HUES64 (cell line): ENCODE results near the gene TOP3A.
A peak's percentile ranks its signal among the peaks of the same experiment; 100 is the strongest.

Experiments
- H3K27ac ChIP-seq: 2 replicates; pipeline ENCODE4 v1.7.0; 2013; ENCODE audit warnings: low read depth, low read length, inconsistent platforms
- H3K27me3 ChIP-seq: 2 replicates; pipeline ENCODE4 v1.6.1; 2013; ENCODE audit warnings: mild to moderate bottlenecking, low read length; ENCODE audit not compliant: insufficient read depth
- H3K36me3 ChIP-seq: 2 replicates; pipeline ENCODE4 v1.6.1; 2013; ENCODE audit warnings: mild to moderate bottlenecking, low read length; ENCODE audit not compliant: insufficient read depth
- H3K4me1 ChIP-seq: 2 replicates; pipeline ENCODE4 v1.6.1; 2013; ENCODE audit warnings: mild to moderate bottlenecking, low read length, moderate library complexity; ENCODE audit not compliant: insufficient read depth
- H3K4me3 ChIP-seq: 2 replicates; pipeline ENCODE4 v1.5.1; 2013; ENCODE audit warnings: mild to moderate bottlenecking, low read length, moderate library complexity
- H3K9ac ChIP-seq: 2 replicates; pipeline ENCODE4 v1.6.1; 2013; ENCODE audit warnings: mild to moderate bottlenecking, low read depth, low read length
- H3K9me3 ChIP-seq: 2 replicates; pipeline ENCODE4 v1.6.1; 2013; ENCODE audit warnings: low read depth, low read length; ENCODE audit not compliant: insufficient read depth
- WGBS: fragments of 150-250, 120-280 bp; methylation state at CpG from one replicate; pipeline ENCODE4 v1.1.7; 2013; ENCODE audit warnings: missing lambda C conversion rate; 5-methylcytosine and 5-hydroxymethylcytosine counted together

TOP3A gene

DNA sequence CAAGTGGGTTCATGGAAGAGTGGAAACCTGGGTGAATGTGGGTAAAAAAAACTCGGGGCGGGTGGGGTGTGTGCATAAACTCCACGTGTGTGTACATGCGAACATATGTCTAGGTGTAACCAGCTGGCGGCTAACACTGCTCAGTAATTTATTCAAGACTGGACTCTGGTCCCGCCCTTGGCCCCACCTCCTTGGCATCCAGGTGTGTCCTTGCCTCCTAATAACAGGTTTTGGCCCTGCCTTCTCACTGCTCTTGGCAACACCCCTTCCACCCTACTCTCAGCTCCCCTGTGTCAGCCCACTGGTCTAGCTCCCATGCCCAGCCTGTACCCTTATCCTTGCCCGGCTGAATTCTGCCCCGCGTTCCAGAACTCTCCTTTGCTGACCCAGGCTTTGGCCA is 64.5 kb downstream of the TOP3A start:
- Histone ChIP-seq H3K9me3 (no peaks in the 10 kb centered on the region), H3K27me3 (no peaks in the 10 kb centered on the region), H3K9ac (no peak overlapping the region), H3K4me3 (no peak overlapping the region), H3K4me1 (0 out of 2 replicates have a peak, but pooled peaks cover 5% of the 10 kb centered on the region), H3K36me3 (peaks cover 81% of the 10 kb centered on the region), H3K27ac (no peak overlapping the region)
- 95% methylated on average over 9 of the region's 9 CpGs for WGBS

DNA sequence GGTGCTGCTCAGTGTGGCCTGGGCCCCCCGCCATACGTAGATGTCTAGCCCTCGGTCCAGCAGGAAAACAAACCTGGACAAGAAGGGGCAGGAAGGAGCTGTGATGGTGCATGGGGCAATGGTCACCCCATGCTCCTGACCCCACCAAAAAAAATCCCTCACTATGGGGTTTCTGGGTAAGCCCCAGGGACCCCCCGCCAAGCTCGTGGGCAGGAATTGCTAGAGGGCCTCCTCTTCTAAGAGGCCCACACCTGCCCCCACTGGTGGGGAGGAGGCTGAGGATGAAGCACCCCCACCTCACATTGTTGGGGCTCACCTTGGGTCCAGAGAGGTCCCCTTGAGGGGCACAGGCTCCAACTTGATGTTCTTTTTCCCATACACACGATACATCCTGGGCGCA is 66.0 kb downstream of the TOP3A start:
- no peak overlapping the region for H3K27ac ChIP-seq
- H3K4me1 ChIP-seq: 0 out of 2 replicates have a peak, but pooled peaks cover 5% of the 10 kb centered on the region
- H3K36me3 ChIP-seq: peaks cover 76% of the 10 kb centered on the region
- 97% methylated on average over 7 of the region's 7 CpGs for WGBS
- no peaks in the 10 kb centered on the region for H3K27me3 ChIP-seq
- H3K9ac ChIP-seq: no peak overlapping the region
- no peak overlapping the region for H3K4me3 ChIP-seq
- H3K9me3 ChIP-seq: no peaks in the 10 kb centered on the region

DNA sequence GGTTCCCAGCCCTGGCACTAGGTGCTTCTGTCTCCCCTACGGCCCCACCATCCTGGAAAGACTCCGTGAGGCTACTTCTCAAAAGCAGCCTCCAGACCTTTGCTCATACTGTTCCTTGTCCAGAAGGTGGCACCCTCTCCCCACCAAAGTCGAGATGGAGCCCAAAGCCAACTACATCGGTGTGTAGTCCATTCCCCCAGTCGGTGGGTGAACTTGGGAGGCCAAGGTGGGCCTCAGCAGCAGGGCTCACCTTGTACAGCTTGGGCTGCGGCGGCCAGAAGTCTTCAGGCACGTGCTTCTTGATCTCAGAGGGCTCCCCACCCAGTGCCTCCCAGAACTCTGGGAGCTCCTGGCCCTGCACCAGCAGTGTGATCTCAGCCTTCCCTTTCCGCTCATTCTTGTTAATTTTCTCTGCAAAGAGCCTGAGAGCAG is 66.5 kb downstream of the TOP3A start:
- Histone ChIP-seq H3K9me3 (no peaks in the 10 kb centered on the region), H3K9ac (no peak overlapping the region), H3K27ac (no peak overlapping the region; the same call in 1 of the 2 replicates), H3K27me3 (no peaks in the 10 kb centered on the region), H3K4me1 (0 out of 2 replicates have a peak, but pooled peaks cover 5% of the 10 kb centered on the region), H3K36me3 (peaks cover 76% of the 10 kb centered on the region), H3K4me3 (no peak overlapping the region)
- 55% methylated on average over 9 of the region's 9 CpGs for WGBS

DNA sequence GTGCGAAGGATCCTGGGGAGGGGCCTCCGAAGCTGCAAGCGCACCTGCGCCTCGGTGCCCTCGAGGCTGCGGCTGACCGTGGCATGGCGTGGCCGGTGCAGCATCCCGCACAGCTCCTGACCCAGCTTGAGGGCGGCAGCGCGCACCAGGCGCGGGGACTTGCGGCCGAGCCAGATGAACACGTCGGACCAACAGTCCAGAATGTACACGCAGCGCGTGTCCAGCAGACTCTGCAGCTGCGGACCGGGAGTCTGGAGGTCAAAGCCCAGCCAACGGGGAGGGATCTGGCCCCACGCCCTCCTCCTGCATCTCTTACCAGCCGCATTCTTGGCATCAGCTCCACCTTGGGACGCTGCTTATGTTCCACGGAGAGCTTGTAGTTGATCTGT is 67.2 kb downstream of the TOP3A start:
- peak overlapping the region; percentile 54; the same call in 1 of the 2 replicates for H3K27ac ChIP-seq
- peak overlapping the region; percentile 65; the same call in 1 of the 2 replicates for H3K4me3 ChIP-seq
- H3K9ac ChIP-seq: no peak overlapping the region
- WGBS: 89% methylated on average over 30 of the region's 30 CpGs
- H3K4me1 ChIP-seq: 0 out of 2 replicates have a peak, but pooled peaks cover 5% of the 10 kb centered on the region
- H3K36me3 ChIP-seq: peaks cover 74% of the 10 kb centered on the region
- H3K9me3 ChIP-seq: no peaks in the 10 kb centered on the region
- no peaks in the 10 kb centered on the region for H3K27me3 ChIP-seq

DNA sequence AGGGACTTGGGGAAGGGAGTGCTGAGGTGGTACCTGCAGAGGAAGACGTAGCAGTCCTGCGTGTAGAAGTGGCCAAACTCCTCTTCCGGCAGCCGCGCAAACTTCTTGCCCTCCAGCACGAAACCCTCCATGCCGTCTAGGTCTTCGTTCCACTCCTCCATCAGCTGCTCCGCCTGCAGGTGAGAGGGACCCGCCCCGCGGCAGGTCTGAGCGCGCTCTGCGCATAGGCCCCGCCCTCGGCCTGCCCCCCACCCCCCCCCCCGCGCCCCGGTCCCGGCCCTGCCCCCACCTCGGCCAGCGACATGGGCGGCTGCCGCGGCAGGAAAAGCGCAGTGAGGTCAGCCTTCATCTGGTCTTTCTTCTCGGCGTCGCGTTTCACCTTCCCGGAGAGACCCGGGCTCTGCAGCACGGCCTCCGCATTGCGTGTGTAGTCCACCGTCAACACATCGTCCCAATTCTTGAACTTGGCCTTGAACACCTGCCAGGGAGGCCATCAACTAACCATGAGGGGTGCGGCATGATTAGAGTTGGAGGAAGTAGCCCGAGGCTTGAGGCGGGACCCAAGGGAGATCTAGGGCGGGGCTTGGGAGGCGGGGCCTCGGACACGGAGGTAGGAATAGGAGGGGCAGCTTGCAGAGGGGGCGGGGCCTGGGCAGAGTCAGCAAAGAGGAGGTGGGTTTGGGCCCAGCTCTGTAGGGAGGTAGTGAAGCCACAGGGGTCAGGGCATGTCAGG is 67.7 kb downstream of the TOP3A start:
- peak overlapping the region; percentile 80 for H3K9ac ChIP-seq
- 11% methylated on average over 36 of the region's 46 CpGs for WGBS
- H3K4me1 ChIP-seq: 0 out of 2 replicates have a peak, but pooled peaks cover 5% of the 10 kb centered on the region
- peak overlapping the region; percentile 96; the same call in 1 of the 2 replicates for H3K27ac ChIP-seq
- H3K36me3 ChIP-seq: peaks cover 74% of the 10 kb centered on the region
- H3K27me3 ChIP-seq: no peaks in the 10 kb centered on the region
- no peaks in the 10 kb centered on the region for H3K9me3 ChIP-seq
- H3K4me3 ChIP-seq: peak overlapping the region; percentile 65

DNA sequence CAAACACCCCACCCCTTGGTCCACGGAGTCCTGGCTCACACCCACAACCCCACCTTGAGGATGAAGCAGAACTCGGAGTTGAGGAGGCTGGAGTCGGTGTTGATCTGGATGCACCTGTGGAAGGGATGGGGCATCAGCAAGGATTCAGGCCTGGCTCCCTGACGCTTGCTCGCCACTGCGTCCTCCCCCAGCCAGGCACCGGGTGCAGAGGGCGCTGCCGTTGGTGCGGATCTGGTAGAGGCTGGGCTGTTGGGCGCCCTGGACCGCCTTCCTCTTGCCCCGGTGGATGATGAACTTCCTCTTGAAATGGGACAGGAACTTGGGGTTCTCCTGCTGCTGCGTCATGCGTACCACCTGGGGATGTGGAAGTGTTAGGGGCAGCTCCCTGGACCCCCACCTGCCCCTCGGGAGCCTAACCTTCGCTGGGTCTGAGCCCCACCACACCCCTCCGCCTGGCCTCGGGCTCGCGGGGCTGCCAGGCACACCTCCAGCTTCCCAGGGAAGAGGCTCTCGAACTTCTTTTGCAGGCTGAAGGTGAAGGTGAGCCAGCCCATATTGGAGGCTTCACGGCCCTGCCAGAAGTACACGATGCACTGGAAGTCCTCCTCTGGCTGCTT is 68.6 kb downstream of the TOP3A start:
- Histone ChIP-seq H3K9ac (peak overlapping the region; percentile 56), H3K36me3 (peaks cover 74% of the 10 kb centered on the region), H3K9me3 (no peaks in the 10 kb centered on the region), H3K27ac (no peak overlapping the region), H3K4me3 (peak overlapping the region; percentile 65), H3K4me1 (0 out of 2 replicates have a peak, but pooled peaks cover 5% of the 10 kb centered on the region), H3K27me3 (no peaks in the 10 kb centered on the region)
- 93% methylated on average over 23 of the region's 24 CpGs for WGBS

DNA sequence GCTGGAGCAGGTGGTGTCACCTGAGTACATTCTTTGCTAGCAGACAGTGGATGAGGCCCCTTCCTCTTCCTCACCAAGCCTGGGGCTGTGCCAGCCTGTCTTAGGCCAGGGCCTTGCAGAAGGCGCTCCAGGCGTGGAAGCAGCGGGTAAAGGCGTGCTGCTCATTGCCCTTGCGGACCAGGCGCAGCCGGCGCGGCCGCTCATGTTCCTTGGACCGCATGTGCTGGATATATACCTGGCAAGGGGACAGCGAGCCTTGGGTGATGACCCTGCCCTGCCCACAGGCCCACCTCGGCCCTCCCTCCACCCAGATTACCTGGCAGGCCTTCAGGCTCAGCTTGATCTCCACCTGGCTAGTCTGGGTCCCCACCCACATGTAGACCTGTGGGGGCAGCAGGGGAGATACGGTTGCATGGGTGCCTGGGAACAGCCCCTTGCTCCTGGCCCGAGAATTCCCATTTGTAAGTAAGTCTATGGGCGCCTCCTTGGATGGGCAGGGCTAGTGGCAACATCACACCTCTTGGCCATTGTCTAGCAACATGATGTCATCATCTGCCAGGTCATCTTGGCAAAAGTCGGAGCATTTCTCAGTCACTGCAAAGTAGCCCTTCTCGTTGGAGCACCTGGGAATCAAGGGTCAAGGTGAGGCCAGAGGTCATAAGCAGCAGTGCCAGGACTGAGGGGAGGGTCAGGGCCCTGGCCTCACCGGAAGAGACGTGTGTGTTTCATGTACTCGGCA is 69.6 kb downstream of the TOP3A start:
- no peak overlapping the region for H3K27ac ChIP-seq
- peaks cover 73% of the 10 kb centered on the region for H3K36me3 ChIP-seq
- 0 out of 2 replicates have a peak, but pooled peaks cover 5% of the 10 kb centered on the region for H3K4me1 ChIP-seq
- no peak overlapping the region for H3K9ac ChIP-seq
- no peaks in the 10 kb centered on the region for H3K27me3 ChIP-seq
- no peaks in the 10 kb centered on the region for H3K9me3 ChIP-seq
- no peak overlapping the region for H3K4me3 ChIP-seq
- WGBS: 93% methylated on average over 21 of the region's 21 CpGs

DNA sequence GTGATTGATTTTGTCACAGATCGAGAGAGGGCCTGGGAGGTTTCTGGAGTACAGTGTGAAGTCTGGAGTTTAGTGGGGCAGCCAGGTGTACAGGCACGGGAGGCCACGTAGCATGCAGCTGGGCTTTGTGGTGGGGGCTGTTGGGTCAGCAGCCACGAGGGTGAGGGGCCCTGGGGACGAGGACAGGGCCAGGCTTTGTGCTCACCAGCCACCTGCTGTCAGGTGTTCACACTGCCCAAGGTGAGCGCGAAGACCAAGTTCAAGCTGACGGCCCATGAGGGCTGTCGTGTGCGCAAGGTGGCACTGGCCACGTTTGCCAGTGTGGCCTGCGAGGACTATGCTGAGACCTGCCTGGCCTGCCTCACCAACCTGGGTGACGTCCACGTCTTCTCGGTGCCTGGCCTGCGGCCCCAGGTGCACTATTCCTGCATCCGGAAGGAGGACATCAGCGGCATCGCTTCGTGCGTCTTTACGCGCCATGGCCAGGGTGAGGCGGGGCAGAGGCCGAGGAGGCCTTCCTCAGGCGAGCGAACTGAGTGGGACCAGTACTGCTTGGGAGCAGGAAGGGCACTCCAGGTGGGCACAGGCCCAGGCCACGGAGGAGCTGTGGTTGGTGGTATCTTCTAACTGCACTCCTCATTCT is 73.4 kb downstream of the TOP3A start:
- no peak overlapping the region for H3K4me3 ChIP-seq
- peaks cover 88% of the 10 kb centered on the region for H3K36me3 ChIP-seq
- H3K4me1 ChIP-seq: no peaks in the 10 kb centered on the region
- no peak overlapping the region for H3K9ac ChIP-seq
- 91% methylated on average over 28 of the region's 28 CpGs for WGBS
- H3K9me3 ChIP-seq: no peaks in the 10 kb centered on the region
- no peak overlapping the region for H3K27ac ChIP-seq
- H3K27me3 ChIP-seq: no peaks in the 10 kb centered on the region

DNA sequence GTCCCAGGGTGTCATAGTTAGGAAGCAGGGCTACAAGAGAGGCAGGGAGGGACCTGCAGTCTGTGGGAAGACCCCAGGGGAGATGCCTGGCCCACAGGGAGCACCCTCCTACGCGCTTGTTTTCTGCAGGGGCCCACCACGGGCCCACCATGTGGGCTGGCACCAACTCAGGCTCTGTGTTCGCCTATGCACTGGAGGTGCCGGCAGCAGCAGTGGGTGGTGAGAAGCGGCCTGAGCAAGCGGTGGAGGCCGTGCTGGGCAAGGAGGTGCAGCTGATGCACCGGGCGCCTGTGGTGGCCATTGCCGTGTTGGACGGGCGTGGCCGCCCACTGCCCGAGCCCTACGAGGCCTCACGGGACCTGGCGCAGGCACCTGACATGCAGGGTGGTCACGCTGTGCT is 74.3 kb downstream of the TOP3A start:
- no peak overlapping the region for H3K4me3 ChIP-seq
- no peaks in the 10 kb centered on the region for H3K27me3 ChIP-seq
- WGBS: 95% methylated on average over 19 of the region's 19 CpGs
- H3K4me1 ChIP-seq: no peaks in the 10 kb centered on the region
- peaks cover 88% of the 10 kb centered on the region for H3K36me3 ChIP-seq
- no peaks in the 10 kb centered on the region for H3K9me3 ChIP-seq
- H3K27ac ChIP-seq: no peak overlapping the region
- H3K9ac ChIP-seq: no peak overlapping the region

DNA sequence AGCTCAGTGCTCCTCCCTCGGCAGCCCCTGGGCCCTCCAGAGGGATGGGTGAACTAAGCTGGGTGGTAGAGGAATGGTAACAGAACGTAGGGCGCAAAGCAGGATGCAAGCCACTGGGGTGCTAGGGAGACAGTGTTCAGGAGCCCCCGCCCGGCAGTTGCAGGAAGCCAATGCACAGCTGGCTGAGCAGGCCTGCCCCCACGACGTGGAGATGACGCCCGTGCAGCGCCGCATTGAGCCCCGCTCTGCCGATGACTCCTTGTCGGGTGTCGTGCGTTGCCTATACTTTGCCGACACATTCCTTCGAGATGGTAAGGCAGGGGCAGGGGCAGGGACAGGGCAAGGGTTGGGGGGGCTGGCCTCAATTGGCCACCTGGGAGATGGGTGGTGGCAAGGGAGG is 76.5 kb downstream of the TOP3A start:
- no peaks in the 10 kb centered on the region for H3K27me3 ChIP-seq
- no peak overlapping the region for H3K9ac ChIP-seq
- no peak overlapping the region for H3K27ac ChIP-seq
- no peaks in the 10 kb centered on the region for H3K4me1 ChIP-seq
- 97% methylated on average over 18 of the region's 18 CpGs for WGBS
- no peak overlapping the region for H3K4me3 ChIP-seq
- peaks cover 92% of the 10 kb centered on the region for H3K36me3 ChIP-seq
- H3K9me3 ChIP-seq: no peaks in the 10 kb centered on the region
